Adrenal gland (tissue), 5 donors: ENCODE results near the gene TMEM258.
A peak's percentile ranks its signal among the peaks of the same experiment; 100 is the strongest.

Experiments used
- CTCF ChIP-seq, 6 experiments: fragments of 450-650 bp in 4 of 6; fragments of 200-600 bp in 2 of 6; sonication (generic) in 1 of 6; IDR thresholded peaks; 1 replicate in 5 of 6; 2 replicates in 1 of 6; pipeline versions ENCODE4 v1.5.1 to v1.8.0; 2016 to 2021; ENCODE audit warnings: antibody characterized with exemption in 6 of 6, mild to moderate bottlenecking in 2 of 6, moderate library complexity in 1 of 6
- POLR2A ChIP-seq, 2 donors: fragments of 450-650 bp; IDR thresholded peaks; one replicate each; pipeline ENCODE4 v1.6.1; 2017; ENCODE audit warnings: antibody characterized with exemption in 2 of 2, mild to moderate bottlenecking in 2 of 2, moderate library complexity in 1 of 2
- donor health status: DM: no; HTN: no; CAD: no.

DNA sequence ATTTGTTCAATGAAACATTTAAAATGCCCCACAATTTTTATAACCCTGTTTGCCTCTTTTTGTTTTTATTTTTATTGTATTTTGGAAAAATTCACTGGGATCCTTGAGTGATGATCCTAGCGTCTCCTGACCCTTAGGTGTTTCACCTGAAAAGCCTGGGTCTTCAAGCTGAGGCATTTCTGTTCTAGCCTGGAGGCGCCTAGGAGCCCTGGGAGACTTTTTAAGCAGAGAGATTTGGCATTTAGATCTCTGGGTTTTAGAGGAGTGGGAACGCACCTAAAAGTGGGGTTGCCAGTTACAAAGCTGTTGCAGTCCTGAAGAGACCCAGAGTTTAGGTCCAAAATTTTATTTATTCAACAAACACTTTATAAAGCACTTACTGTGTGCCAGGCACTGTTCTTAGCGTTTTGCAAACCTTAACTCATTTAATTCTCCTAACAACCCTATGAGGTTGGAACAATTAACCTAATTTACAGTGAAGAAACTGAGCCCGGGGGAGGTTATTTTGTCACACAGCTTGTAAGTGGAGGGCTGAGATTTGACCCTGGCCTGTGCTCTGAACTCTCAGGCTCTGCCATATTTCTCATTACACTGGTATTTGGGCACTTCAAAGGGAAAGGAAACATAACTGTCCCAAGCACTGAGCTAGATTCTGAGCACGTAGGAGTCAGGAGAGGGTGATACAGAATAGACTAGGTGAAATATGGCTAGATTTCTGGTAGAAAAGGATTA, 25.2 kb upstream of the TMEM258 start:
- TF ChIP-seq CTCF (IDR thresholded peaks at IDR 0.05), result no peak
- TF ChIP-seq POLR2A (IDR thresholded peaks at IDR 0.05), result peak in 1 of 2 donors; percentile 21
